Liver (tissue), 9 donors: ENCODE measurements around the gene PYM1. TPM values are rescaled to one million over a fixed set of nuclear protein-coding genes. Genes with fewer than 3 reads are reported as not detected.

Source experiments
- DNase-seq: peaks from one replicate; pipeline ENCODE4 v3.0.0-alpha.2; 2017; ENCODE audit warnings: low spot score
- H3K27ac ChIP-seq, 2 donors: one replicate each; pipeline ENCODE4 v1.7.0; 2013; ENCODE audit warnings: inconsistent platforms in 2 of 2, low read length in 2 of 2, control low read depth in 1 of 2, low read depth in 1 of 2, mild to moderate bottlenecking in 1 of 2
- H3K27me3 ChIP-seq, 4 donors: one replicate each; pipeline versions ENCODE4 v1.6.1 to v1.7.0; 2013; ENCODE audit warnings: low read length in 3 of 4, inconsistent platforms in 1 of 4, mild to moderate bottlenecking in 1 of 4, moderate library complexity in 1 of 4; ENCODE audit not compliant: control insufficient read depth in 4 of 4, insufficient read depth in 4 of 4
- H3K36me3 ChIP-seq, 4 donors: one replicate each; pipeline versions ENCODE4 v1.6.1 to v1.7.0; 2013; ENCODE audit warnings: low read length in 3 of 4, mild to moderate bottlenecking in 3 of 4, low read depth in 1 of 4, moderate library complexity in 1 of 4; ENCODE audit not compliant: control insufficient read depth in 4 of 4, insufficient read depth in 3 of 4
- H3K4me1 ChIP-seq, 4 donors: one replicate each; pipeline versions ENCODE4 v1.6.1 to v1.7.0; 2013; ENCODE audit warnings: low read length in 3 of 4, mild to moderate bottlenecking in 3 of 4, moderate library complexity in 1 of 4; ENCODE audit not compliant: control insufficient read depth in 4 of 4, insufficient read depth in 4 of 4
- H3K4me3 ChIP-seq, 3 donors: one replicate each; pipeline versions ENCODE4 v1.6.1 to v1.7.0; 2013; ENCODE audit warnings: low read length in 3 of 3, control low read depth in 1 of 3, low read depth in 1 of 3, mild to moderate bottlenecking in 1 of 3
- H3K9ac ChIP-seq, 2 donors: one replicate each; pipeline ENCODE4 v1.7.0; 2013; ENCODE audit warnings: low read length in 2 of 2, mild to moderate bottlenecking in 2 of 2, moderate library complexity in 2 of 2, control low read depth in 1 of 2, low read depth in 1 of 2
- H3K9me3 ChIP-seq, 4 donors: one replicate each; pipeline versions ENCODE4 v1.6.1 to v1.7.0; 2013; ENCODE audit warnings: low read length in 3 of 4; ENCODE audit not compliant: control insufficient read depth in 4 of 4
- ATF3 ChIP-seq: IDR thresholded peaks from 2 replicates; pipeline ENCODE4 v1.6.1; 2016; ENCODE audit warnings: antibody characterized with exemption
- EGR1 ChIP-seq, 2 donors: IDR thresholded peaks; 2 replicates each; pipeline ENCODE4 v1.6.1; 2016 to 2018; ENCODE audit warnings: antibody characterized with exemption in 2 of 2, low read depth in 2 of 2
- FOXA1 ChIP-seq: IDR thresholded peaks from 2 replicates; pipeline ENCODE4 v1.6.1; 2016; ENCODE audit warnings: antibody characterized with exemption
- FOXA2 ChIP-seq: IDR thresholded peaks from 2 replicates; pipeline ENCODE4 v1.6.1; 2016; ENCODE audit warnings: antibody characterized with exemption
- GABPA ChIP-seq, 2 donors: IDR thresholded peaks in 1 of 2; conservative IDR thresholded peaks in 1 of 2; 2 replicates each; pipeline ENCODE4 v1.6.1; 2016; ENCODE audit warnings: antibody characterized with exemption in 2 of 2, mild to moderate bottlenecking in 1 of 2, moderate library complexity in 1 of 2
- HNF4A ChIP-seq, 2 donors: conservative IDR thresholded peaks; 2 replicates each; pipeline ENCODE4 v1.6.1; 2016; ENCODE audit warnings: antibody characterized with exemption in 2 of 2, mild to moderate bottlenecking in 2 of 2
- HNF4G ChIP-seq: IDR thresholded peaks from 2 replicates; pipeline ENCODE4 v1.6.1; 2016; ENCODE audit warnings: antibody characterized with exemption
- JUND ChIP-seq, 2 donors: IDR thresholded peaks; 2 replicates each; pipeline ENCODE4 v1.6.1; 2016; ENCODE audit warnings: antibody characterized with exemption in 2 of 2
- MAX ChIP-seq: IDR thresholded peaks from 2 replicates; pipeline ENCODE4 v1.6.1; 2016; ENCODE audit warnings: antibody characterized with exemption
- NR2F2 ChIP-seq: IDR thresholded peaks from 2 replicates; pipeline ENCODE4 v1.6.1; 2016; ENCODE audit warnings: antibody characterized with exemption
- RAD21 ChIP-seq, 2 donors: IDR thresholded peaks; 2 replicates each; pipeline ENCODE4 v1.6.1; 2016; ENCODE audit warnings: antibody characterized with exemption in 2 of 2, mild to moderate bottlenecking in 2 of 2
- RXRA ChIP-seq, 2 donors: IDR thresholded peaks; 2 replicates each; pipeline ENCODE4 v1.6.1; 2017 to 2018; ENCODE audit warnings: antibody characterized with exemption in 2 of 2, mild to moderate bottlenecking in 1 of 2
- SP1 ChIP-seq: IDR thresholded peaks from 2 replicates; pipeline ENCODE4 v1.6.1; 2018; ENCODE audit warnings: antibody characterized with exemption, mild to moderate bottlenecking
- TAF1 ChIP-seq: conservative IDR thresholded peaks from 2 replicates; pipeline ENCODE4 v1.6.1; 2016; ENCODE audit warnings: antibody characterized with exemption, mild to moderate bottlenecking
- YY1 ChIP-seq: IDR thresholded peaks from 2 replicates; pipeline ENCODE4 v1.6.1; 2016; ENCODE audit warnings: antibody characterized with exemption, mild to moderate bottlenecking
- ZBTB33 ChIP-seq: IDR thresholded peaks from 2 replicates; pipeline ENCODE4 v1.6.1; 2016; ENCODE audit warnings: antibody characterized with exemption
- WGBS: extraction: QIAGEN DNeasy Blood & Tissue Kit; methylation state at CpG from one replicate; pipeline ENCODE4 v1.1.7; 2013; 5-methylcytosine and 5-hydroxymethylcytosine counted together
- polyA plus RNA-seq, 2 donors: library from polyadenylated mRNA; stranded (reverse) in 1 of 2; unstranded in 1 of 2; fragments of 200-250 nt in 1 of 2; fragments of >200 nt in 1 of 2; fragmentation: Nextera tagmentation in 1 of 2; extraction: Ambion mirVana in 1 of 2; gene quantifications; one replicate each; pipeline versions ENCODE4 v1.2.1 to v1.2.3, GENCODE V29; 2013 to 2015
- total RNA-seq, 2 donors: library from RNA; depleted of rRNA; stranded (reverse); fragments of >200 nt; gene quantifications; one replicate each; pipeline ENCODE4 v1.2.3, GENCODE V29; 2014
- donor health status: healthy.
- donor health status: healthy.
- donor health status: healthy.
- donor health status: healthy.
- donor health status: healthy.

PYM1 gene
- total and polyA plus RNA-seq, 4 donors = 16.7 to 29.4 (median 21.3) TPM

- H3K27ac ChIP-seq = no peak overlapping the region
- no peak for TF ChIP-seq JUND (IDR thresholded peaks at IDR 0.05)
- no peaks in the 10 kb centered on the region for H3K9me3 ChIP-seq
- H3K4me1 ChIP-seq = no peaks in the 10 kb centered on the region
- WGBS = 80% methylated on average over 6 of the region's 6 CpGs
- no peaks in the 10 kb centered on the region for H3K36me3 ChIP-seq
- no peak overlapping the region for H3K9ac ChIP-seq
- DNase-seq = no peak
- H3K4me3 ChIP-seq = no peak overlapping the region
- no peaks in the 10 kb centered on the region for H3K27me3 ChIP-seq
Observed at GRCh38 chr12:55946553-55946952, 18.9 kb upstream of the PYM1 start.

GRCh38 chr12:55942577-55943136 is 15.0 kb upstream of the PYM1 start:
- no peaks in the 10 kb centered on the region for H3K36me3 ChIP-seq

GRCh38 chr12:55942055-55942454 is 14.4 kb upstream of the PYM1 start:
- Histone ChIP-seq H3K9ac (no peak overlapping the region), H3K27me3 (no peaks in the 10 kb centered on the region), H3K27ac (no peak overlapping the region), H3K9me3 (no peaks in the 10 kb centered on the region), H3K4me3 (no peak overlapping the region), H3K4me1 (peaks cover 0 to 7% (median 5%) of the 10 kb centered on the region in 4 donors), H3K36me3 (no peaks in the 10 kb centered on the region)
- no peak for TF ChIP-seq GABPA (IDR thresholded peaks at IDR 0.05 in 1 of 2, conservative IDR thresholded peaks at IDR 0.05 in 1 of 2)
- TF ChIP-seq SP1 = no peak
- no peak for TF ChIP-seq HNF4A (conservative IDR thresholded peaks at IDR 0.05)
- DNase-seq = no peak
- 82% methylated on average over 4 of the region's 4 CpGs for WGBS

More at GRCh38 chr12:55942577-55943136, 15.0 kb upstream of the PYM1 start:
- Histone ChIP-seq H3K27ac (no peak overlapping the region), H3K4me3 (no peak overlapping the region), H3K4me1 (peaks cover 0 to 7% (median 5%) of the 10 kb centered on the region in 4 donors), H3K9ac (no peak overlapping the region), H3K27me3 (no peaks in the 10 kb centered on the region), H3K9me3 (no peaks in the 10 kb centered on the region)
- TF ChIP-seq SP1 = no peak
- no peak for TF ChIP-seq HNF4A (conservative IDR thresholded peaks at IDR 0.05)
- TF ChIP-seq RAD21 (IDR thresholded peaks at IDR 0.05) = no peak
- no peak for TF ChIP-seq MAX
- no peak for TF ChIP-seq RXRA (IDR thresholded peaks at IDR 0.05)
- TF ChIP-seq TAF1 = no peak
- no peak for TF ChIP-seq HNF4G
- TF ChIP-seq GABPA (IDR thresholded peaks at IDR 0.05 in 1 of 2, conservative IDR thresholded peaks at IDR 0.05 in 1 of 2) = no peak
- TF ChIP-seq FOXA2 = no peak
- no peak for TF ChIP-seq ATF3
- TF ChIP-seq YY1 = no peak
- TF ChIP-seq FOXA1 = no peak
- no peak for TF ChIP-seq EGR1 (IDR thresholded peaks at IDR 0.05; ENCODE audit: low read depth in 2 of 2)
- WGBS = 95% methylated on average over 1 of the region's 1 CpG
- no peak for DNase-seq

GRCh38 chr12:55940065-55940732 is 12.5 kb upstream of the PYM1 start:
- Histone ChIP-seq H3K9ac (no peak overlapping the region), H3K9me3 (no peaks in the 10 kb centered on the region), H3K4me3 (peak overlapping the region in 2 of 3 donors; percentile 36 to 49), H3K27ac (no peak overlapping the region), H3K27me3 (no peaks in the 10 kb centered on the region), H3K36me3 (no peaks in the 10 kb centered on the region), H3K4me1 (peaks cover 0 to 7% (median 5%) of the 10 kb centered on the region in 4 donors)
- WGBS = 11% methylated on average over 18 of the region's 18 CpGs
- DNase-seq = peak; percentile 85
- TF ChIP-seq TAF1 (no peak), RXRA (IDR thresholded peaks at IDR 0.05) (peak in 1 of 2 donors; percentile 27), HNF4A (conservative IDR thresholded peaks at IDR 0.05) (no peak), JUND (IDR thresholded peaks at IDR 0.05) (no peak), EGR1 (IDR thresholded peaks at IDR 0.05; ENCODE audit: low read depth in 2 of 2) (no peak), GABPA (IDR thresholded peaks at IDR 0.05 in 1 of 2, conservative IDR thresholded peaks at IDR 0.05 in 1 of 2) (no peak), SP1 (no peak), FOXA1 (no peak), ATF3 (no peak), FOXA2 (no peak), MAX (no peak), YY1 (peak; percentile 14), ZBTB33 (no peak), RAD21 (IDR thresholded peaks at IDR 0.05) (peak; percentile 92 to 94), NR2F2 (no peak)
